KOPT-K1 (cell line): ENCODE data around the gene FCHSD2.
"Not testable (repeated sequence)": the region's sequence is repeated elsewhere in the genome, so short reads cannot be mapped to it uniquely, and the experiment has no call there.

Experiments used
- H3K27ac ChIP-seq: fragments of 200-600 bp; sonication (generic); 2 replicates; pipeline ENCODE4 v1.5.1; 2016; ENCODE audit warnings: antibody characterized with exemption, mild to moderate bottlenecking, low read depth, low read length; ENCODE audit not compliant: poor library complexity, severe bottlenecking
- H3K36me3 ChIP-seq: fragments of 200-600 bp; sonication (generic); 2 replicates; pipeline ENCODE4 v1.5.1; 2017; ENCODE audit warnings: antibody characterized with exemption, mild to moderate bottlenecking, low read length, moderate library complexity; ENCODE audit not compliant: insufficient read depth
- H3K9me3 ChIP-seq: fragments of 200-600 bp; sonication (generic); 2 replicates; pipeline ENCODE4 v1.5.1; 2017; ENCODE audit warnings: antibody characterized with exemption, low read length, mild to moderate bottlenecking; ENCODE audit not compliant: insufficient read depth, poor library complexity, severe bottlenecking

The FCHSD2 gene

DNA sequence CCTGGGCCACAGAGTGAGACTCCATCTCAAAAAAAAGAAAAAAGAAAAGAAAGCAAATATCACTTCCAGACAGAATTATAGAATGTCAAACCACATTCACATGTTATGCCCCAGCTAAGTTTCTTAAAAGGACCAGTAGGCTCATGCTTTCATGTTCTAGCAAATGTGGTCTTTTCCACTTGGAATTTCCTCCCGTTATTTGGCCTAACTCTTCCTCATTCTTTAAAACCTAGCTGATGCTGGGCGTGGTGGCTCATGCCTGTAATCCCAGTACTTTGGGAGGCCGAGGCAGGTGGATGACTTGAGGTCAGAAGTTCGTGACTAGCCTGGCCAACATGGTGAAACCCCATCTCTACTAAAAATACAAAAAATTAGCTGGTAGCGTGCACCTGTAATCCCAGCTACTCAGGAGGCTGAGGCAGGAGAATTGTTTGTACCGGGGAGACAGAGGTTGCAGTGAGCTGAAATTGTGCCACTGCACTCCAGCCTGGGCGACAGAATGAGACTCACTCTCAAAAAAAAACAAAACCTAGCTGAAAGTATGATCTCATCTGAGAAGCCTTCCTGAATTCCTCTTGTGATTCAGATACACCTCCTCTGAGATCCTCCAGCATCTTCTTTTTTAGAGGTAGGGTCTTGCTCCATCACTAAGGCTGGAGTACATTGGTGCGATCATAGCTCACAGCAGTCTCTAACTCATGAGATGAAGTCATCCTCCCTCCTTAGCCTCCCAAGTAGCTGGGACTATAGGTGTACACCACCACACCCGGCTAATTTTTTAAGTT is 50.4 kb downstream of the FCHSD2 start:
- no peaks in the 10 kb centered on the region for H3K9me3 ChIP-seq
- H3K36me3 ChIP-seq = peaks cover 22% of the 10 kb centered on the region
- no peak overlapping the region for H3K27ac ChIP-seq

DNA sequence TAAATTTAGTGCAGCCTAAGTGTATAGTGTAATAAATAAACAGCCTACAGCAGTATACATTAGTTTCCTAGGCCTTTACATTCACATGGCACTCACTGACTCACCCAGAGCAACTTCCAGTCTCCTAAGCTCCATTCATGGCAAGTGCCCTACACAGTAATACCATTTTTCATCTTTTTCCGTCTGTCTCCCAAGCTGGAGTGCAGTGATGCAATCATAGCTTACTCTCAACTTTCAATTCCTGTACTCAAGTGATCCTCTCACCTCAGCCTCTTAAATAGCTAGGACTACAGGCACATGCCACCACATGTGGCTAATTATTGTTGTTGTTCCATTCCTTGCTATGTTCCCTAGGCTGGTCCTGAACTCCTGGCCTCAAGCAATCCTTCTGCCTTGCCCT is 54.4 kb downstream of the FCHSD2 start:
- H3K27ac ChIP-seq = no peak overlapping the region
- H3K9me3 ChIP-seq = no peaks in the 10 kb centered on the region
- H3K36me3 ChIP-seq = peaks cover 26% of the 10 kb centered on the region; the same call in 1 of the 2 replicates

DNA sequence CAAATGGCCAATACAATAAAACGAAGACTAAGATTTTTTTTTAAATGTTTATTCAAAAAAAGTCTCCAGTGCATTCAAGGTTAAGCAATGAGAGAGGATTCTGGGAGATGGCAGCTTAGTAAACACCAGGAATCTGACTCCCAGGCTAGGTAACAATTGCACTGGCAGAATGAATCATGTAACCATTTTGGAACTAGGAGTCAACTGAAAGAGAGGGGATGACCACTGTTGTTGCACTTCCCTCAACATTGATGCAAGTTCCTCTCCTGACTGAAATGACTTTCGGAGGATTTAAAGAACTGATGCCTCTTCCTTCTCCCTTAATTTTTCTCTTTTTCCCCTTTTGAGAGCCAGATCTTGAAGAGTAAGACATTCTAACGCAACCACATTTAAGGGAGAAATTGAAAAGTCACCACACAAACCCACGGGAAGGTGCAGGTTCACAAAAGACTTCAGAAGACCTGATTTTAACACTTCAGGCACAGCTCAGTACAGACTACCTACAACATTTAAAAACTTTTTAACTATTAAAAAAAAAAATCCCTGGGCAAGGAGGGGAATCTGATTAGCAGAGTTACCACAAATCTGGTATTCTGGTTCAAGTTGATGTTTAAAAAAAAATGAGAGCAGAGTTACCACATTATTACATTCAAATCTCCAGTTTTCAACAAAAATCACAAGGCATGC is 56.8 kb downstream of the FCHSD2 start:
- Histone ChIP-seq H3K27ac (no peak overlapping the region), H3K36me3 (peaks cover 28% of the 10 kb centered on the region; the same call in 1 of the 2 replicates), H3K9me3 (no peaks in the 10 kb centered on the region)

DNA sequence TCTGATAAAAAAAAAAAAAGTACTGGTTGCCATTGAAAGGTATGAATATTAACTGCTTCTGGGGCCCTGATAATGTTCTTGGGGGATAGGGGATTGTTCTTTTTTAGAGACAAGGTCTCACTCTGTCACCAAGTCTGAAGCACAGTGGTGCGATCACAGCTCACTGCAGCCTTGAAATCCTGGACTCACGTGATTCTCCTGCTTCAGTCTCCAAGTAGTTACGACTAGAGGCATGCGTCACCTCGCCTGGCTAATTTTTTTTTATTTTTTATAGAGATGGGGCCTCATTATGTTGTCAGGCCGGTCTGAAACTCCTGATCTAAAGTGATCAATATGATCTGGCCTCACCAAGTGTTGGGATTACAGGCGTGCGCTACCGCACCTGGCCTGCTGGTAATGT is 63.5 kb downstream of the FCHSD2 start:
- peaks cover 14% of the 10 kb centered on the region for H3K9me3 ChIP-seq
- peaks cover 53% of the 10 kb centered on the region for H3K36me3 ChIP-seq
- no peak overlapping the region for H3K27ac ChIP-seq

DNA sequence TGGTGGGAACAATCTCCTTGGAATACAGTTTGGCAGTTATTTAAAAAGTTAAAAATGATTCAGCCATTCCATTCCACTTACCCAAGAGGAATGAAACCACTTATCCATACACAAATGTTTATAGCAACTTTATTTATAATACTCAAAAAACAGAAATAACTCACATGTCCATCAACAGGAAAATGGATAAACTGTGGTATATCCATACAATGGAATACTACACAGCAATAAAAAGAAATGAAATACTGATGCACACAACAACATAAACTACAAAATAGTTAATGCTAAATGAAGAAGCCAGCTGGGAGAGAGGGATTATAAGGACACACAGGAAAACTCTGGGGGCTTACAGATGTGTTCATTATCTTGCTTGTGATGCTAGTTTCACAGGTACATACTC is 64.7 kb downstream of the FCHSD2 start:
- peaks cover 14% of the 10 kb centered on the region for H3K9me3 ChIP-seq
- peaks cover 47% of the 10 kb centered on the region for H3K36me3 ChIP-seq

DNA sequence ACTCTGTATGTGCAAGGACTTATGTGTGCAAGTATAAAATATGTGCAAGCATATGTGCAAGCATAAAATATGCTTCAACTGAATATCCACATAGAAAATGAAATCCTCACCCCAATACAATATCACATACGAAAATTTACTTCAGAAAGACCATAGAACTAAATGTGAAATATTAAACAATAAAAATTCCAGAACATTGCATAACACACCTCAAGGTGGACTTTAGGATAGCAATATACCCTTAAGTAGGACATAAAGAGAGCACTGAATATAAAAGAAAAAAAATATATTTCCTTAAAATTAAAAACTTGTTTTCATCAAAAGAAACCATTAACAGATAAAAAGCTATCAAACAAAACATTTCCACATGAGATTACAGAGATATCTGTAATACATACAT is 67.8 kb downstream of the FCHSD2 start:
- H3K27ac ChIP-seq = no peak overlapping the region
- H3K36me3 ChIP-seq = peaks cover 27% of the 10 kb centered on the region
- peaks cover 14% of the 10 kb centered on the region for H3K9me3 ChIP-seq

More for the DNA sequence above, 64.7 kb downstream of the FCHSD2 start:
- no peak overlapping the region for H3K27ac ChIP-seq

DNA sequence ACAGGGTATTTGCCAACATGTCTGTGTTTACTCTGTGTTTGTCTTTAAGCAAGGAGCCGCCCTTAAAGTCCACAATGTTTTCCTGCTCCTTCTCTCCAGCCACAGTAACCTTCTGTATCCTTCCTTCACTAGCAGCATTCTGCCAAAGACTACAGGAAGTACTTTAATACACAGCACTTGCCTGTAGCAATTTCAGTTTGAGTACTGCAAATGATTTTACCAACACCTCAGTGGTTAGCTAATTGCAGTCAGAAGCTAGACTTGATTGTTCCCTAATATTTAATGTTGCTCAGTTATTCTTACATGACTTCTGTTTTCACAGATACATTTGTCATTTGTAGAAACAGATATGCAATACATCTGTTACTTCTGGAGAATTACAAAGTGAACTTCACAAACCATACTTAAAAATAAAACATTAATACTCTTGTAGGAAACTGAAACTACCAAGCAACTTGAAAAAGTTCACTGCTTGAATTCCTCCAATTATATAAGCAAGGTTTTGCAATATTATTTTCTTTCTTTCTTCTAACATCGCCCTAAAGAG is 69.1 kb downstream of the FCHSD2 start:
- Histone ChIP-seq H3K27ac (peak overlapping the region; percentile 50), H3K9me3 (peaks cover 8% of the 10 kb centered on the region), H3K36me3 (peaks cover 14% of the 10 kb centered on the region)

DNA sequence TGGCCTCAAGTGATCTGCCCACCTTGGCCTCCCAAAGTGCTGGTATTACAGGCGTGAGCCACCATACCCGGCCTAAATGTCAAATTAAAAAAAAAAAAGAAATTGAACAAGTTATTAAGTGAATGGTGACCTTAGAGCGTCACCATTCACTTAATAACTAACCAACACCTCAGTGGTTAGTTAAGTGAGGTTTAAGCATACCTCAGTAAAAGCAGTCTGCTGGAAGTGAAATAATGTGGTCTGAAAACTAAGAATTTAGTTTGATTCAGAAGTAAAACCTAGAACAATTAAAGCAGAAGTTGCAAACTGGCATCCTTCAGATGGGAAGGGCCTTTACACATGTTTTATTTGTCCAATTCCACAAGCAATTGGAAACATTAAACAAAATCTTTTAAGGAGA is 71.5 kb downstream of the FCHSD2 start:
- H3K27ac ChIP-seq = no peak overlapping the region
- peaks cover 2% of the 10 kb centered on the region; the same call in 1 of the 2 replicates for H3K36me3 ChIP-seq
- peaks cover 5% of the 10 kb centered on the region for H3K9me3 ChIP-seq

DNA sequence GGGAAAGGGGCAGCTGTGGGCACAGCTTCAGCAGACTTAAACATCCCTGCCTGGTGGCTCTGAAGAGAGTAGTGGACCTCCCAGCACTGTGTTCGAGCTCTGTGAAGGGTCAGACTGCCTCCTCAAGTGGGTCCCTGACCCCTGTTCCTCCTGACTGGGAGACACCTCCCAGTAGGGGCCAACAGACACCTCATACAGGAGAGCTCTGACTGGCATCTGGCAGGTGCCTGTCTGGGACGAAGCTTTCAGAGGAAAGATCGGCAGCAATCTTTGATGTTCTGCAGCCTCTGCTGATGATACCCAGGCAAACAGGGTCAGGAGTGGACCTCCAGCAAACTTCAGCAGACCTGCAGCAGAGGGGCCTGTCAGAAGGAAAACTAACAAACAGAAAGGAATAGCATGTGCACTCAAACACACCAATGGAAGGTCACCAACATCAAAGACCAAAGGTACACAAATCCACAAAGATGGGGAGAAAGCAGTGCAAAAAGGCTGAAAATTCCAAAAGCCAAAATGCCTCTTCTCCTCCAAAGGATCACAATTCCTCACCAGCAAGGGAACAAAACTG is 80.2 kb downstream of the FCHSD2 start:
- not testable (repeated sequence) for H3K36me3 ChIP-seq, H3K9me3 ChIP-seq, H3K27ac ChIP-seq

DNA sequence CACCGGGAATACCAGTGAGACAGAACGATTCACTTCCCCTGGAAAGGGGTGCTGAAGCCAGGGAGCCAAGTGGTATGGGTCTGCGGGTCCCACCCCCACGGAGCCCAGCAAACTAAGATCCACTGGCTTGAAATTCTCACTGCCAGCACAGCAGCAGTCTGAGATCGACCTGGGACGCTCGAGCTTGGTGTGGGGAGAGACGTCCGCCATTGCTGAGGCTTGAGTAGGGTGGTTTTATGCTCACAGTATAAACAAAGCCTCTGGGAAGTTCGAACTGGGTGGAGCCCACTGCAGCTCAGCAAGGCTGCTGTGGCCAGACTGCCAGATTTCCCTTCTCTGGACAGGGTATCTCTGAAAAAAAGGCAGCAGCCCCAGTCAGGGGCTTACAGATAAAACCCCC is 80.7 kb downstream of the FCHSD2 start:
- H3K9me3 ChIP-seq, H3K36me3 ChIP-seq, H3K27ac ChIP-seq: not testable (repeated sequence)

DNA sequence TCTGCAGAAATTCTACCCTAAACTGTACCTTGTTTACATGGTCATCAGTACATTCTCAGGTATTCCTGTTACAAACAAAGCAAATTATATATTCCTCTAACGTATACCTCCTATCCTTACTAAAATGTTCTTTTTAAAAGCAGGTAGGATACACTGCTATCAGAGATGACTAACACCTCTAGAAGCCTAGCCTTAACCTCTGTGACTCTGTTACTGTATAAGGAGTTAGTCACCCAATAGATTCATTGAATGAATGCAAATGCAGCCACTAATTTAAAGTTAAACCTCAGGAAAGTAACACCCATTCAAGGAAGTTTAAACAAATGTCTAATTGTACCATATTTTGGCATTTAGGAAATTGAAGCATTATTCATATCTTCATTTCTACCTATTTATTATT is 82.2 kb downstream of the FCHSD2 start:
- Histone ChIP-seq H3K27ac (no peak overlapping the region), H3K9me3 (no peaks in the 10 kb centered on the region), H3K36me3 (peaks cover 6% of the 10 kb centered on the region; the same call in 1 of the 2 replicates)

DNA sequence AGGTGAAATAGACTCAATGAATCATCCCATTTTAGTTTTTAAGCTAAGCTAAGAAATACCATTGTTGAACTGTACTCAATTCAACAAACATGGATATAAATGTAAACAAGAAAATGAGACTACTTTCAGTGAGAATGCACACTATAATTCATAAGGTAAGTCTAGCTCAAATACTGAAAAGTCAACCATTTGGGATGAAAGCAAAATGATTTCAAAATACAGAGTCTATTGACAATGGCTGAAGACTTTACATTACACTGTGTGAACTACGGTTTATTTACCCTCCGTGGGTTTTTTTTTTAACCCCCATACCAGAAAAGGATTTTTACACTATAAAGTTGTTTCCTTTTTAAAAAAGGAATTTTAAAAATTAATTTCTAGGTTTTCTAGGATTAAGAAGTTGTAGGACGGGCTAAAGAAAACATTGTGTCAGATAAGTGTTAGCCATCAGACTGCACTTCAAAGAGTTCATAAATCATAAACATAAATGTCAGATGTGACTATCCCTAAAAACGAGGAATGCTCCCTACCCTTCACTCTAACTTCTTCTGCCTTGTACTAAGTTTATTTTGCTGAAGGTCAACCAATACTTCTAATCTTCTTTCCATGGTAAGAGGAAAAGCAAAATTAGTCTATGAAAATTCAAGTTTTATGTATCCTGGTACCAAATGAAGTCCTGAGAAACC is 83.0 kb downstream of the FCHSD2 start:
- Histone ChIP-seq H3K27ac (no peak overlapping the region), H3K9me3 (no peaks in the 10 kb centered on the region), H3K36me3 (peaks cover 6% of the 10 kb centered on the region; the same call in 1 of the 2 replicates)

DNA sequence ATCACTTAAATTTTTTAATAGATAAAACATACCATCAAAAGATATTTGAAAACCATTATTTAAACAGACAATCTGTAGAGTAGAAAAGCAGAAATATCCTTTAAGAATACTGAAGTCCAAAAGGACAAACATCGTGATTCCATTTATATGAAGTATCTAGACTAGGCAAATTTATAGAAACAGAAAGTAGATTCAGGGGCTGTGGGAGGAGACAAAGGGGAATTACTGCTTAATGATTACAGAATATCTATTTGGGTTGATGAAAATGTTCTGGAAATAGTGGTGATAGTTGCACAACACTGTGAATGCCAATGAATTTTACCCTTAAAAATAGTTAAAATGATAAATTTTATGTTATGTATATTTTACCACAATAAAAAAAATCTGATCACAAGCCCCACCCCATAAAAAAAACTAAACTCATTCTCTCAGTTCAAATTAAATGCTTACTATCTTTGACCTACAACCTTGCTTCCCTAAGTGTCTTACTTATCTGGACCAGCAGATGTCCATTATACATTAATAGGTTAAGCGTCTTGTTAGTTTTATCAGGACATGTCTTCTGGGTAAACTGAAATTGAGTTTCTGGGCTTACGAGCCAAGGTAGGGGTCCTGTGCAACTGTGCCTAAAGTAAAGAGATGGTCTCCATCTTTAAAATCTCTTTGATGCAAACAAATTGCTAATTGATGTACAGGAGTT is 86.3 kb downstream of the FCHSD2 start:
- Histone ChIP-seq H3K27ac (no peak overlapping the region), H3K9me3 (no peaks in the 10 kb centered on the region), H3K36me3 (no peaks in the 10 kb centered on the region)

DNA sequence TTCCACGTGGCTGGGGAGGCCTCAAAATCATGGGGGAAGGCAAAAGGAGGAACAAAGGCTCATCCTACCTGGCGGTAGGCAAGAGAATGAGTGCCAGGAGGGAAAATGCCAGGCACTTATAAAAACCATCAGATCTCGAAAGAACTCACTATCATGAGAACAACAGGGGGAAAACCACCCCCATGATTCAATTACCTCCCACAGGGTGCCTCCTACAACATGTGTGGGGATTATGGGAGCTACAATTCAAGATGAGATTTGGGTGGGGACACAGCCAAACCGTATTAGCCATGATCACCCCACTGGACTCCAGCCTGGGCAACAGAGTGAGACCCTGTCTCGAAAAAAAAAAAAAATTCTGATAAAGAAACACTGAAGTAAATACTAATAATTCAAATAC is 87.1 kb downstream of the FCHSD2 start:
- H3K27ac ChIP-seq = no peak overlapping the region
- no peaks in the 10 kb centered on the region for H3K36me3 ChIP-seq
- H3K9me3 ChIP-seq = no peaks in the 10 kb centered on the region
